Thyroid gland (tissue), 4 donors: Measurements from ENCODE around the gene KRTAP4-4. TPM values are rescaled to one million over a fixed set of nuclear protein-coding genes. Genes with fewer than 3 reads are reported as not detected.
"Not testable (repeated sequence)": the region's sequence is repeated elsewhere in the genome, so short reads cannot be mapped to it uniquely, and the experiment has no call there.

Source experiments
- DNase-seq, 2 donors: peaks; one replicate each; pipeline ENCODE4 v3.0.0-alpha.2; 2019
- H3K27ac ChIP-seq, 3 donors: fragments of 200-600 bp; sonication (generic); 1 replicate in 2 of 3; 2 replicates in 1 of 3; pipeline ENCODE4 v1.5.1; 2016 to 2019; ENCODE audit warnings: mild to moderate bottlenecking in 1 of 3, moderate library complexity in 1 of 3
- H3K27me3 ChIP-seq: fragments of 200-600 bp; sonication (generic); one replicate; pipeline ENCODE4 v1.5.1; 2019
- H3K36me3 ChIP-seq, 2 donors: fragments of 200-600 bp; sonication (generic); one replicate each; pipeline ENCODE4 v1.5.1; 2016 to 2019
- H3K4me1 ChIP-seq, 2 donors: fragments of 200-600 bp; sonication (generic); one replicate each; pipeline ENCODE4 v1.5.1; 2017 to 2019
- H3K4me3 ChIP-seq, 3 donors: fragments of 200-600 bp; sonication (generic); replicated peaks in 1 of 3; 1 replicate in 2 of 3; 2 replicates in 1 of 3; pipeline ENCODE4 v1.5.1; 2016; ENCODE audit warnings: mild to moderate bottlenecking in 1 of 3
- H3K9me3 ChIP-seq: fragments of 200-600 bp; sonication (generic); one replicate; pipeline ENCODE4 v1.5.1; 2017
- CTCF ChIP-seq, 6 experiments: fragments of 200-600 bp in 3 of 6; fragments of 450-650 bp in 3 of 6; sonication (generic) in 3 of 6; IDR thresholded peaks; one replicate each; pipeline ENCODE4 v1.5.1; 2016 to 2019; ENCODE audit warnings: antibody characterized with exemption in 6 of 6, mild to moderate bottlenecking in 2 of 6, inconsistent platforms in 1 of 6, moderate library complexity in 1 of 6
- POLR2A ChIP-seq, 2 donors: fragments of 450-650 bp; IDR thresholded peaks; one replicate each; pipeline ENCODE4 v1.6.1; 2017; ENCODE audit warnings: antibody characterized with exemption in 2 of 2, mild to moderate bottlenecking in 2 of 2, moderate library complexity in 1 of 2
- WGBS, 2 donors: methylation state at CpG; one replicate each; pipeline ENCODE4 v1.1.5; 2017; 5-methylcytosine and 5-hydroxymethylcytosine counted together
- intact Hi-C: fragments of 100-400 bp; cut with DNase I; formaldehyde crosslinking; loops from one replicate; pipeline ENCODE4 v1.15.1; 2023
- total RNA-seq, 4 donors: library from RNA; depleted of rRNA; stranded (reverse); fragments of >200 nt; gene quantifications; one replicate each; pipeline ENCODE4 v1.2.3, GENCODE V29; 2016

KRTAP4-4 gene
- not detected for total RNA-seq

GRCh38 chr17:41160648-41161047, at the start of gene KRTAP4-4:
Gene KRTAP4-4 (minus strand): TSS chr17:41160748. CDS start chr17:41160691, 57 bp downstream.
- Histone ChIP-seq H3K27ac (no peak within 1 kb of the TSS), H3K4me1 (no peaks in the 10 kb centered on the region), H3K4me3 (no peak within 1 kb of the TSS), H3K36me3 (no peaks in the 10 kb centered on the region), H3K9me3 (no peaks in the 10 kb centered on the region), H3K27me3 (no peaks in the 10 kb centered on the region)
- intact Hi-C loops: no loop called here
- no peak for DNase-seq
- TF ChIP-seq CTCF (IDR thresholded peaks at IDR 0.05): no peak
- TF ChIP-seq POLR2A (IDR thresholded peaks at IDR 0.05): no peak
- WGBS, 2 donors: 88% methylated on average over 1 of the region's 1 CpG

GRCh38 chr17:41199421-41200078, 39.0 kb upstream of the KRTAP4-4 start:
- TF ChIP-seq POLR2A (IDR thresholded peaks at IDR 0.05) (no peak), CTCF (IDR thresholded peaks at IDR 0.05) (no peak)
- no peak for DNase-seq
- Histone ChIP-seq H3K4me3 (no peak overlapping the region), H3K27me3 (no peaks in the 10 kb centered on the region), H3K4me1 (no peaks in the 10 kb centered on the region), H3K36me3 (no peaks in the 10 kb centered on the region), H3K9me3 (no peaks in the 10 kb centered on the region), H3K27ac (no peak overlapping the region)
- 72 to 85% methylated on average over 4 to 5 of the region's 5 CpGs for WGBS, 2 donors
- intact Hi-C loops: no loop called here

GRCh38 chr17:41196068-41196467, 35.5 kb upstream of the KRTAP4-4 start:
- Histone ChIP-seq H3K36me3 (no peaks in the 10 kb centered on the region), H3K27me3 (no peaks in the 10 kb centered on the region), H3K4me1 (no peaks in the 10 kb centered on the region), H3K9me3 (no peaks in the 10 kb centered on the region), H3K4me3 (no peak overlapping the region), H3K27ac (no peak overlapping the region)
- TF ChIP-seq POLR2A (IDR thresholded peaks at IDR 0.05) (no peak), CTCF (IDR thresholded peaks at IDR 0.05) (no peak)
- intact Hi-C loops: no loop called here
- WGBS, 2 donors: 55 to 64% methylated on average over 1 of the region's 1 CpG
- DNase-seq: no peak

- H3K27ac ChIP-seq: no peak overlapping the region
- 80 to 89% methylated on average over 3 of the region's 3 CpGs for WGBS, 2 donors
- H3K9me3 ChIP-seq: no peaks in the 10 kb centered on the region
- TF ChIP-seq CTCF (IDR thresholded peaks at IDR 0.05) (no peak), POLR2A (IDR thresholded peaks at IDR 0.05) (no peak)
- H3K4me3 ChIP-seq: no peak overlapping the region
- no peaks in the 10 kb centered on the region for H3K4me1 ChIP-seq
- intact Hi-C loops: no loop called here
- no peaks in the 10 kb centered on the region for H3K36me3 ChIP-seq
- no peaks in the 10 kb centered on the region for H3K27me3 ChIP-seq
- DNase-seq: no peak
These were observed 29.8 kb upstream of the KRTAP4-4 start for GRCh38 chr17:41190328-41190727.

- H3K4me3 ChIP-seq, intact Hi-C loops, H3K27me3 ChIP-seq, H3K36me3 ChIP-seq, H3K9me3 ChIP-seq, H3K4me1 ChIP-seq, DNase-seq, H3K27ac ChIP-seq: not testable (repeated sequence)
- WGBS, 2 donors: 57% methylated on average over 1 of the region's 1 CpG; no CpG with 5 or more reads in 1 of the 2 donors
These were observed 29.3 kb upstream of the KRTAP4-4 start, which contains the start of gene KRTAP9-1 for GRCh38 chr17:41189837-41190318. Gene KRTAP9-1 (plus strand): TSS chr17:41189887. CDS start chr17:41189887, 0 bp downstream.
